Psoas muscle (tissue), 8 donors: ENCODE data around the gene UCK2. TPM values are rescaled to one million over a fixed set of nuclear protein-coding genes. Genes with fewer than 3 reads are reported as not detected.
A peak's percentile ranks its signal among the peaks of the same experiment; 100 is the strongest.

Experiments
- ATAC-seq, 4 donors: fragments of 200-7000 bp; cut with Tn5 transposase; one replicate each; pipeline ENCODE4 v1.9.1; 2020; ENCODE audit warnings: moderate library complexity in 3 of 4, mild to moderate bottlenecking in 2 of 4
- DNase-seq, 2 donors: peaks; one replicate each; pipeline ENCODE4 v3.0.0-alpha.2; 2020
- H3K27ac ChIP-seq: fragments of 200-600 bp; one replicate; pipeline ENCODE4 v1.8.0; 2022
- H3K27me3 ChIP-seq, 3 donors: fragments of 200-600 bp in 1 of 3; one replicate each; pipeline versions ENCODE4 v1.6.1 to v1.8.0; 2013 to 2022; ENCODE audit warnings: low read length in 2 of 3, mild to moderate bottlenecking in 2 of 3, moderate library complexity in 1 of 3; ENCODE audit not compliant: insufficient read depth in 3 of 3
- H3K36me3 ChIP-seq, 2 donors: fragments of 200-600 bp in 1 of 2; one replicate each; pipeline versions ENCODE4 v1.6.1 to v1.8.0; 2013 to 2022; ENCODE audit warnings: low read depth in 1 of 2, mild to moderate bottlenecking in 1 of 2, moderate library complexity in 1 of 2; ENCODE audit not compliant: insufficient read depth in 1 of 2
- H3K4me1 ChIP-seq: fragments of 200-600 bp; one replicate; pipeline ENCODE4 v1.8.0; 2022
- H3K4me3 ChIP-seq: fragments of 200-600 bp; one replicate; pipeline ENCODE4 v1.8.0; 2022; ENCODE audit warnings: mild to moderate bottlenecking
- H3K9me3 ChIP-seq: fragments of 200-600 bp; one replicate; pipeline ENCODE4 v1.8.0; 2022
- WGBS, 3 donors: extraction: QIAGEN DNeasy Blood & Tissue Kit; methylation state at CpG; one replicate each; pipeline versions ENCODE4 v1.1.6 to v1.1.7; 2013; 5-methylcytosine and 5-hydroxymethylcytosine counted together
- intact Hi-C, 2 donors: fragments of 100-400 bp; cut with DNase I; formaldehyde crosslinking; loops; one replicate each; pipeline versions ENCODE4 v1.11.0 to v1.14.2; 2022
- polyA plus RNA-seq, 3 donors: library from polyadenylated mRNA; stranded (reverse); fragments of 200-250 nt; gene quantifications; one replicate each; pipeline ENCODE4 v1.2.3, GENCODE V29; 2013
- total RNA-seq, 4 donors: library from RNA; stranded (reverse); fragmentation: NEBNext Ultra II Directional in 2 of 4; extraction: Animal tissue kit (Norgen Biotek cat#: 25700) in 2 of 4; gene quantifications; one replicate each; pipeline versions ENCODE4 v1.2.1 to v1.2.4, GENCODE V29; 2021 to 2023
- TF ChIP-seq, protein P1 (sequence below): fragments of 200-600 bp; IDR thresholded peaks from one replicate; pipeline ENCODE4 v1.8.0; 2022; ENCODE audit warnings: antibody characterized with exemption
- donor health status: healthy with polysubstance abuse.
- donor health status: DM: no; HTN: no; CAD: no; lungs with moderate emphysema.
- donor health status: Bipolar disorder and iron deficiency.
- donor health status: healthy.
- donor health status: DM: yes; HTN: yes; CAD: no.
- donor health status: DM: no; HTN: no; CAD: no.
- donor health status: DM: no; HTN: no; CAD: no.
- donor health status: DM: yes; HTN: yes; CAD: no.

The UCK2 gene
- total and polyA plus RNA-seq, 7 donors = 14.6 to 273 (median 25.1) TPM

DNA sequence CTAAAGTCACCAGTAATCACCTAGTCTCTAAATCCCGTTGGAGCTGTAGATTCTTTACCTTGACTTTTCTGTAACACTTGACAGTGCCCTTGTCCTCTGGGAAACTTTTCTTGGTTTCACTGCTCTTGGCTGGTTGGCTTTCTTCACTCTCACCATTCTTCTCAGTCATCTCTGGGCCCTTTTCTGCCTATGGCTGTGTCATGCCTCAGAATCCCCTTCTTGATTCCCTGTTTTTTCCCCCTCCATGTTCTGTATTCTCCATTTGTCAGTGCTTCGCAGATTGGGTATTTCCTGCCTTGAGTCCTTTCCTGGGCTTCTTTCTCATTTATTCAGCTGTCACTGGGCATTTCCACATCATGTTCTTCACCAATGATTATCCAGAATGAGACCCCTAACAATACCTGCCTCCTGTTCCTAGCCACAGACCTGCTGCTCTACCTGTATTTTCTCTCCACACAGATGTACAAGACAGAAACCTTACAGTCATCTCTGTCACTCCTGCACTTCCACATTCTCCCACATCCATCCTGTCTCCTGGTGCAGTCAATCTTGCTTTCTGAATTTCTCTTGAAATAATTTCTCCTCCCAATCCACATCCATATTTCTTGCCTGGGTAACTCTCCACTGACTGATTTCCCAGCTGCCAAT, 14.7 kb downstream of the UCK2 start:
- peaks cover 55% of the 10 kb centered on the region for H3K4me1 ChIP-seq
- TF ChIP-seq, protein P1, sequence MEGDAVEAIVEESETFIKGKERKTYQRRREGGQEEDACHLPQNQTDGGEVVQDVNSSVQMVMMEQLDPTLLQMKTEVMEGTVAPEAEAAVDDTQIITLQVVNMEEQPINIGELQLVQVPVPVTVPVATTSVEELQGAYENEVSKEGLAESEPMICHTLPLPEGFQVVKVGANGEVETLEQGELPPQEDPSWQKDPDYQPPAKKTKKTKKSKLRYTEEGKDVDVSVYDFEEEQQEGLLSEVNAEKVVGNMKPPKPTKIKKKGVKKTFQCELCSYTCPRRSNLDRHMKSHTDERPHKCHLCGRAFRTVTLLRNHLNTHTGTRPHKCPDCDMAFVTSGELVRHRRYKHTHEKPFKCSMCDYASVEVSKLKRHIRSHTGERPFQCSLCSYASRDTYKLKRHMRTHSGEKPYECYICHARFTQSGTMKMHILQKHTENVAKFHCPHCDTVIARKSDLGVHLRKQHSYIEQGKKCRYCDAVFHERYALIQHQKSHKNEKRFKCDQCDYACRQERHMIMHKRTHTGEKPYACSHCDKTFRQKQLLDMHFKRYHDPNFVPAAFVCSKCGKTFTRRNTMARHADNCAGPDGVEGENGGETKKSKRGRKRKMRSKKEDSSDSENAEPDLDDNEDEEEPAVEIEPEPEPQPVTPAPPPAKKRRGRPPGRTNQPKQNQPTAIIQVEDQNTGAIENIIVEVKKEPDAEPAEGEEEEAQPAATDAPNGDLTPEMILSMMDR = no peak
- no peaks in the 10 kb centered on the region for H3K9me3 ChIP-seq
- no peaks in the 10 kb centered on the region for H3K27me3 ChIP-seq
- H3K27ac ChIP-seq = peak overlapping the region; percentile 77
- intact Hi-C loops = loop anchor here in 1 of 2 donors (5.0 kb wide), 1 partner anchor 55 kb away; no protein-coding TSS in a partner anchor
- 59 to 76% (median 65%) methylated on average over 2 of the region's 2 CpGs for WGBS, 3 donors
- H3K4me3 ChIP-seq = no peak overlapping the region
- ATAC-seq = peak in 2 of 4 donors; percentile 21 to 24
- no peak for DNase-seq
- H3K36me3 ChIP-seq = peaks cover 0 to 5% of the 10 kb centered on the region in 2 donors

DNA sequence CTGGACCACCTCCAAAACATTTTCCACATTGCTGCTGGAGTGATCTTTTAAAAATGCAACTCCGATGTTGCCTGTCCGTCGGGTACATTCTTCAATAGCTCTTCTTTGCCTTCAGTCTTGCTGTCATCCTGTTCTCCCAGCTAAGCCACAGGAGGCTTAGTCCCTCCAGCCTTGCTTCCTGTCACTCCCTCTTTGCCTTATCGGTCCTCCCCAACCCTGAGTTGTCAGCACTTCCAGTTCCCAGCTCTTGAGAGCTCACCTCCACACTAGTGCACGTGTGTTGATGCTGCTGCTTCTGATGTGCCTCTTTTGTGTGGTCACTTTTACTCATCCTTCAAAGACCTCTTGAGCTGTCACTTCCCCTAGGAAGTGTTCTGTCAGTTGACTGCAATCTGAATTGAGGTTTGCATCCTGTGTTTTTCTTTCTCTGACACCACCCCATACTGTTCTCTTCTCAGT, 15.3 kb downstream of the UCK2 start:
- peaks cover 52% of the 10 kb centered on the region for H3K4me1 ChIP-seq
- H3K4me3 ChIP-seq = no peak overlapping the region
- H3K27me3 ChIP-seq = no peaks in the 10 kb centered on the region
- no peaks in the 10 kb centered on the region for H3K36me3 ChIP-seq
- 5 to 9% (median 7%) methylated on average over 5 of the region's 5 CpGs for WGBS, 3 donors
- ATAC-seq (peak; percentile 31 to 84 (median 74)), DNase-seq (no peak)
- peak overlapping the region; percentile 77 for H3K27ac ChIP-seq
- TF ChIP-seq, protein P1 = no peak
- intact Hi-C loops = loop anchor here in 1 of 2 donors (5.0 kb wide), 1 partner anchor 55 kb away; no protein-coding TSS in a partner anchor
- H3K9me3 ChIP-seq = no peaks in the 10 kb centered on the region

- DNase-seq = no peak
- ATAC-seq = no peak
- Histone ChIP-seq H3K27me3 (no peaks in the 10 kb centered on the region), H3K27ac (no peak overlapping the region), H3K36me3 (no peaks in the 10 kb centered on the region), H3K9me3 (no peaks in the 10 kb centered on the region), H3K4me3 (no peak overlapping the region), H3K4me1 (peaks cover 46% of the 10 kb centered on the region)
- WGBS, 3 donors = 39 to 67% (median 44%) methylated on average over 1 of the region's 1 CpG
- intact Hi-C loops = loop anchor here in 1 of 2 donors (5.0 kb wide), 1 partner anchor 54 kb away; no protein-coding TSS in a partner anchor
- TF ChIP-seq, protein P1 = no peak
Observed at GRCh38 chr1:165843304-165843703, 15.9 kb downstream of the UCK2 start.

DNA sequence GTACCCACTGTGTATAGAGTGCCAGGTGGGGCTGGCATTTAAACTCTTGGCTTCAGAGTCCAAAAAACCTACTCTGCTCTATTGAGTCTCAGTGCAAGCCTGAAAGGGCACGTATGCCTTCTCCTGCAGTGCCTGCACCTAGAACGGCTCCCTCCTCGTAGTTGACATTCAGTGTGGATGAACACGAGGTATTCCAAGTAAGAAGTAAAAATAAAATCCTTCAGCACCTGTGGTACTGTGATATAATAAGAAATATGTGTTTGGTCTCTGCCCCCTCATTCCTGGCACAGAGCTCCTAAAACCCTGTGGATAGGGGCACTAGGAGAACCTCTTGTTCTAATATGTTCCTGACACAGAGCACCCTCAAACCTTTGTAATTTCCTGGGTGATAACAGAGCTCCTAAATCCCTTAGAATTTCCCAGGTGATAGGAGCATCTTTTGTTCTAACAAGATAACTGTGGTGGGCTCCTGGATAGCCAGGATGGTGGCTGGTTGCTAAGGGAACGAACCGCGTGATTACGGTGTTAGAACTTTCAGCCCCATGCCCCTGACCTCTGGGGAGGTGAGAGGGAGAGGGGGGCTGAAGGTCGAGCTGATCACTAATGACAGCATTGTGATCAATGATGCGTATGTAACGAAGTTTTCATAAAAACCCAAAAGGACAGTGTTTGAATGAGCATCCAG, 16.8 kb downstream of the UCK2 start:
- intact Hi-C loops = loop anchor here in 1 of 2 donors (5.0 kb wide), 1 partner anchor 53 kb away; no protein-coding TSS in a partner anchor
- peaks cover 43% of the 10 kb centered on the region for H3K4me1 ChIP-seq
- ATAC-seq (no peak), DNase-seq (no peak)
- H3K36me3 ChIP-seq = no peaks in the 10 kb centered on the region
- no peaks in the 10 kb centered on the region for H3K27me3 ChIP-seq
- TF ChIP-seq, protein P1 = no peak
- no peak overlapping the region for H3K4me3 ChIP-seq
- no peaks in the 10 kb centered on the region for H3K9me3 ChIP-seq
- no peak overlapping the region for H3K27ac ChIP-seq
- 59 to 79% (median 65%) methylated on average over 11 of the region's 11 CpGs for WGBS, 3 donors
